ENCODE data around the gene MT1A. TPM values are rescaled to one million over a fixed set of nuclear protein-coding genes. Genes with fewer than 3 reads are reported as not detected.

MT1A gene
- total and polyA plus RNA-seq, 2 of the 8 experiments (the other 6 are each of a cell fraction or from before 2014, with no cell fraction given), result not detected

DNA sequence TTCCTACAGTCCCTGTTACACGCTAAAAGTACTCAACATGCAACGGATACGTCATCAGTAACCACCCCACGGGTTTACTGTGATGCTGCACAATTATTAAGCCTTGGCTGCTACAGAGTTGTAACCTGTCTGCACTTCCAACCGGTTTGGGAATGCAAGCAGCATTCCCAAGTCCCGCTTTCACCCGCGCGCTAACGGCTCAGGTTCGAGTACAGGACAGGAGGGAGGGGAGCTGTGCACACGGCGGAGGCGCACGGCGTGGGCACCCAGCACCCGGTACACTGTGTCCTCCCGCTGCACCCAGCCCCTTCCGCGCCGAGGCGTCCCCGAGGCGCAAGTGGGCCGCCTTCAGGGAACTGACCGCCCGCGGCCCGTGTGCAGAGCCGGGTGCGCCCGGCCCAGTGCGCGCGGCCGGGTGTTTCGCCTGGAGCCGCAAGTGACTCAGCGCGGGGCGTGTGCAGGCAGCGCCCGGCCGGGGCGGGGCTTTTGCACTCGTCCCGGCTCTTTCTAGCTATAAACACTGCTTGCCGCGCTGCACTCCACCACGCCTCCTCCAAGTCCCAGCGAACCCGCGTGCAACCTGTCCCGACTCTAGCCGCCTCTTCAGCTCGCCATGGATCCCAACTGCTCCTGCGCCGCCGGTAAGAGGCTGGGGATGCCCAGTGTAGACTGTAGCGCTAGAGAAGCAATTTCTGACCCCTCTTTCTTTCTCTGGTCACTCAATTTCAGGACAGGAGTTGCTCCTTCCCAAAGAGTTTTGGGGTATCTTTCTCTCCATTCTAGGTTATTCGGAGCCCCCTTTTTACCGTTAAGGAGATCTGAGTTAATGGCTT, 30.2 kb upstream of the MT1A start, which contains the start of gene MT2A:
MT2A (plus strand) TSS at position 542 of the 833 bp plus-strand sequence; CDS start at position 614, 72 bp downstream.
- no peaks in the 10 kb centered on the region for H3K79me1 ChIP-seq (ENCODE audit: low read depth, low read length)
- DNase-seq (ENCODE audit: low read depth in 1 of 2, low spot score in 2 of 2) (peak in 1 of 2 experiments; percentile 74), FAIRE-seq (no peak)
- no peak within 1 kb of the TSS for H3K23ac ChIP-seq (ENCODE audit: insufficient read length)
- H3K27ac ChIP-seq (ENCODE audit: low read depth, low read length), result no peak within 1 kb of the TSS
- H3K27me3 ChIP-seq (replicated peaks in 1 of 4; ENCODE audit: control insufficient read depth in 3 of 4, extremely low read depth in 1 of 4, insufficient read depth in 3 of 4, low read length in 3 of 4), result peaks cover 27 to 64% (median 52%) of the 10 kb centered on the region in 4 experiments
- H2AFZ ChIP-seq (ENCODE audit: low read length), result peak within 1 kb of the TSS; percentile 43; the same call in 1 of the 2 replicates
- peaks cover 11% of the 10 kb centered on the region; the same call in 1 of the 2 replicates for H3K23me2 ChIP-seq (ENCODE audit: low read depth, low read length)
- H4K20me1 ChIP-seq (replicated peaks in 1 of 2; ENCODE audit: control insufficient read depth in 1 of 2, insufficient read depth in 2 of 2, low read length in 2 of 2), result peaks cover 0 to 2% of the 10 kb centered on the region in 2 experiments
- no peak within 1 kb of the TSS for H2BK5ac ChIP-seq (ENCODE audit: low read depth, low read length)
- no peak within 1 kb of the TSS; a peak in 1 of 7 replicates for H3K9ac ChIP-seq (replicated peaks in 1 of 4; ENCODE audit: extremely low read depth in 1 of 4, low read depth in 3 of 4, low read length in 3 of 4)
- no peaks in the 10 kb centered on the region for H3K9me3 ChIP-seq (ENCODE audit: insufficient read depth in 2 of 2, low read depth in 1 of 2, low read length in 1 of 2)
- H2BK15ac ChIP-seq (ENCODE audit: low read length), result peak within 1 kb of the TSS; percentile 93; the same call in 1 of the 2 replicates
- no peak within 1 kb of the TSS for H4K91ac ChIP-seq (replicated peaks; ENCODE audit: insufficient read length, low read length)
- no peak within 1 kb of the TSS for H2BK120ac ChIP-seq (replicated peaks; ENCODE audit: low read depth, low read length)
- H2BK12ac ChIP-seq (ENCODE audit: low read depth, low read length), result peak within 1 kb of the TSS; percentile 95
- H3K18ac ChIP-seq (ENCODE audit: extremely low read depth, low read length), result 0 out of 2 replicates have a peak within 1 kb of the TSS, but pooled peaks have one; percentile 66
- H4K5ac ChIP-seq (ENCODE audit: insufficient read length, low read depth, low read length), result no peak within 1 kb of the TSS
- WGBS, 2 experiments (ENCODE audit: extremely low coverage in 1 of 2, insufficient coverage in 1 of 2, insufficient read length in 1 of 2, insufficient replicate concordance in 2 of 2, low coverage in 1 of 2, low lambda C conversion rate in 2 of 2, missing lambda C conversion rate in 1 of 2), result 11% methylated on average over 34 of the region's 62 CpGs; no CpG with 5 or more reads in 1 of the 2 experiments
- ChIA-PET CTCF (ENCODE audit: partially characterized antibody) (interaction anchor here (1.3 to 9.2 kb wide), 4 partner anchors 9 to 94 kb away, joined by 4 to 85 read pairs (median 4); no protein-coding TSS in a partner anchor), POLR2A (ENCODE audit: partially characterized antibody) (interaction anchor here (0.6 to 8.0 kb wide), 12 partner anchors 9 to 93 kb away, joined by 3 to 66 read pairs (median 3); partner anchors contain the start of genes BBS2, MT1E and MT1H)
- peak within 1 kb of the TSS; percentile 35 to 62 (median 47) for H3K4me3 ChIP-seq (ENCODE audit: extremely low read depth in 1 of 4, insufficient read depth in 2 of 4, low read depth in 3 of 4, low read length in 4 of 4)
- no peak within 1 kb of the TSS for H3K14ac ChIP-seq (ENCODE audit: insufficient read length)
- H4K8ac ChIP-seq (ENCODE audit: extremely low read depth, insufficient read depth, low read length), result peak within 1 kb of the TSS; percentile 28; the same call in 1 of the 2 replicates
- H2BK20ac ChIP-seq (ENCODE audit: low read length), result peak within 1 kb of the TSS; percentile 66; the same call in 1 of the 2 replicates
- peak within 1 kb of the TSS; percentile 97 for H2AK5ac ChIP-seq (ENCODE audit: low read depth, low read length)
- H3K4ac ChIP-seq (replicated peaks; ENCODE audit: insufficient read length, low read depth, low read length), result no peak within 1 kb of the TSS
- H3K4me2 ChIP-seq (ENCODE audit: insufficient read depth in 1 of 2, low read depth in 2 of 2, low read length in 2 of 2), result peak within 1 kb of the TSS; percentile 70 to 77
- no peaks in the 10 kb centered on the region for H3K36me3 ChIP-seq (ENCODE audit: control insufficient read depth in 2 of 4, insufficient read depth in 4 of 4, low read length in 3 of 4)
- H3K4me1 ChIP-seq (replicated peaks in 1 of 4; ENCODE audit: control insufficient read depth in 3 of 4, insufficient read depth in 4 of 4, low read length in 3 of 4), result peaks cover 7 to 21% (median 10%) of the 10 kb centered on the region in 4 experiments
- no peak within 1 kb of the TSS for H3K56ac ChIP-seq (replicated peaks; ENCODE audit: insufficient read length, low read depth, low read length)
- H3K79me2 ChIP-seq (ENCODE audit: control insufficient read depth in 1 of 2, insufficient read depth in 2 of 2, low read length in 2 of 2), result no peaks in the 10 kb centered on the region
- no peak for TF ChIP-seq SRF (IDR thresholded peaks at IDR 0.05; ENCODE audit: low read depth, low read length)
- no peak for TF ChIP-seq POLR2A (IDR thresholded peaks at IDR 0.05; ENCODE audit: control extremely low read depth in 1 of 2, low read depth in 2 of 2, low read length in 2 of 2)
- peak; percentile 30; the same call in 1 of the 2 replicates for TF ChIP-seq TBP (IDR thresholded peaks at IDR 0.05; ENCODE audit: low read depth, low read length)
- TF ChIP-seq BACH1 (IDR thresholded peaks at IDR 0.05; ENCODE audit: low read length), result 0 out of 2 replicates have a peak, but pooled peaks have one; percentile 3
- no peak for TF ChIP-seq ATF3 (IDR thresholded peaks at IDR 0.05; ENCODE audit: insufficient read depth, low read depth, low read length)
- TF ChIP-seq BRCA1 (IDR thresholded peaks at IDR 0.05; ENCODE audit: low read depth, low read length), result no peak
- TF ChIP-seq POLR2AphosphoS5 (IDR thresholded peaks at IDR 0.05; ENCODE audit: low read depth, low read length), result no peak
- TF ChIP-seq, protein P1, sequence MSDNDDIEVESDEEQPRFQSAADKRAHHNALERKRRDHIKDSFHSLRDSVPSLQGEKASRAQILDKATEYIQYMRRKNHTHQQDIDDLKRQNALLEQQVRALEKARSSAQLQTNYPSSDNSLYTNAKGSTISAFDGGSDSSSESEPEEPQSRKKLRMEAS (IDR thresholded peaks at IDR 0.05), result 0 out of 2 replicates have a peak, but pooled peaks have one; percentile 45
- peak; percentile 4; the same call in 1 of the 2 replicates for TF ChIP-seq SUZ12 (IDR thresholded peaks at IDR 0.05; ENCODE audit: low read length)
- TF ChIP-seq GABPA (IDR thresholded peaks at IDR 0.05; ENCODE audit: borderline replicate concordance, insufficient read depth, low read length), result no peak
- no peak for TF ChIP-seq ASH2L (IDR thresholded peaks at IDR 0.05; ENCODE audit: low read length)

Measured in H1 (cell line).